Measurements from ENCODE around the gene ST7L. TPM values are rescaled to one million over a fixed set of nuclear protein-coding genes. Genes with fewer than 3 reads are reported as not detected.

Gene ST7L, protein sequence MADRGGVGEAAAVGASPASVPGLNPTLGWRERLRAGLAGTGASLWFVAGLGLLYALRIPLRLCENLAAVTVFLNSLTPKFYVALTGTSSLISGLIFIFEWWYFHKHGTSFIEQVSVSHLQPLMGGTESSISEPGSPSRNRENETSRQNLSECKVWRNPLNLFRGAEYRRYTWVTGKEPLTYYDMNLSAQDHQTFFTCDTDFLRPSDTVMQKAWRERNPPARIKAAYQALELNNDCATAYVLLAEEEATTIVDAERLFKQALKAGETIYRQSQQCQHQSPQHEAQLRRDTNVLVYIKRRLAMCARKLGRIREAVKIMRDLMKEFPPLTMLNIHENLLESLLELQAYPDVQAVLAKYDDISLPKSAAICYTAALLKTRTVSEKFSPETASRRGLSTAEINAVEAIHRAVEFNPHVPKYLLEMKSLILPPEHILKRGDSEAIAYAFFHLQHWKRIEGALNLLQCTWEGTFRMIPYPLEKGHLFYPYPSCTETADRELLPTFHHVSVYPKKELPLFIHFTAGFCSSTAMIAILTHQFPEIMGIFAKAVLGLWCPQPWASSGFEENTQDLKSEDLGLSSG
- 27.3 TPM for total RNA-seq

DNA sequence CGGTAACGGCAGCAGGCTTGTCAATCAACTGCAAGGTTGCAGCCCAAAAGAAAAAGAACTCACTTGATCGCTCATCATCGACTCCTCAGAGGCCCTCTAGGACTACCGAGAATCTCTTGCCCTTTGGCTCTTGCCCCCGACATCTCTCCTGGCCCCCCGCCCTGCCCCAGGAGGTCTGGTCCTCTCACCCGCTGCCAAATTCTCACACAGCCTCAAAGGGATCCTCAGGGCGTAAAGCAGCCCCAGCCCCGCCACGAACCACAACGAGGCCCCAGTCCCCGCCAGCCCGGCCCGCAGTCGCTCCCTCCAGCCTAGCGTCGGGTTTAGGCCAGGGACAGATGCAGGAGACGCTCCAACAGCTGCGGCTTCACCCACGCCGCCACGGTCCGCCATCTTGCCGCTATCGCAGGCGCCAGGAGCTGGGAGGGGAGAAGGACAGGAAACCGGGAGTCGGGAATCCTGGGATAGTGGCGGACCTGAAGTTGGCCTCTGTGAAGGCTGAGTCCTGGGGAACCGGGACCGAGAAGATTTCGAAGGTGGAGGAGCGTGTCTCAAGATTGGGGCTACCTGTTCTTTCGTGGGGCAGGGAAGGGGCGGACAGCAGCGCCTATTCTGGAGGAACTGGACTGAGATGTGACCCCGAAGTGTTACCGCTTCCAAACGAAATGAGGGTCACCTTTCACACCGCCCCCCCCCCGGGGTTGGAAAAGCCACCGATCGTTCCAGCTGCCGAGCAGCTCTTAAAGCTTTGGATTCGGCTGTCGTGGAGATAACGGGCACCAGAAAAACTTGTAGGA is at the start of gene ST7L:
Gene ST7L (minus strand): TSS at position 421 of the 797 bp plus-strand sequence. CDS start 28 bp downstream, at position 393.

DNA sequence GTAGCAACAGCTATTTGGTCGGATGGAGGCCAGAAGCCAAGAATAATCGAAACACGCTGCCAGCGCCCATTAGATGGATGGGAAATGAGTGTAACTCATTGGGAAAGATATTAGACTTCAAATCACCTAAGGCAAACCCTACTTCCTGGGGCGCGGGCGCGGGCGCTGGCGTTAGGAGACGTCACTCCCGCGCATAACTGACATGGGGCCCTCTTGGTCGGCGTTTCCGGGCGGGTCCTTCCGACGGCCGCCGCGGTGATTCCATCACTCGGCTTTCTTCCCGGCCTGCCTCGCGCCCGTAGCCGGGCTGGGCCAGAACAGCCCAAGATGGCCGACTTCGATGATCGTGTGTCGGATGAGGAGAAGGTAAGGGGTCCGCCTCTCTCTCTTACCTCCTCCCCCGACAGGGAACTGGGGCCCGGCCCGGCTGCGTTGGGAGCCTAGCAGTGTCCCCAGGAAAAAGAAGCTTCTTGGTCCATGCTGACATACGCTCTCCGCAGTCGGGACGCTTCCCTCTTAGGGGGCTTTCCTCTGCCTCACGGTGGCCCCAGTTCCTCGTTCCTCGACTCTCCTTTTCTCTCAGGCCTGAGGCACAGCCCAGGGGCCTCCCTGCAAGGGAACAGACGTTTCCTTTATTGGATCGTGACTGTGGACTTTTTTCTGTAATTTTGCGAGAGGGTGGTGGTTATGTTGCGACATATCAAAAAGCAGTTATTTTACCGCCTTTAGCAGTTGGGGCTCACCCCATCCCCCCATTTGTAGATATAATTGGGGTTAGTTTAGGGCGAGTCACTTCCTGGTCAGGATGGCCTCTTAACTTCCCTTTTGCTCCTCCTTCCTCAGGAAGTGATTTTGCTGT is 806 bp upstream of the ST7L start, which contains the start of gene CAPZA1:
Gene CAPZA1 (plus strand): TSS at position 315 of the 859 bp plus-strand sequence. CDS start 13 bp downstream, at position 328.

DNA sequence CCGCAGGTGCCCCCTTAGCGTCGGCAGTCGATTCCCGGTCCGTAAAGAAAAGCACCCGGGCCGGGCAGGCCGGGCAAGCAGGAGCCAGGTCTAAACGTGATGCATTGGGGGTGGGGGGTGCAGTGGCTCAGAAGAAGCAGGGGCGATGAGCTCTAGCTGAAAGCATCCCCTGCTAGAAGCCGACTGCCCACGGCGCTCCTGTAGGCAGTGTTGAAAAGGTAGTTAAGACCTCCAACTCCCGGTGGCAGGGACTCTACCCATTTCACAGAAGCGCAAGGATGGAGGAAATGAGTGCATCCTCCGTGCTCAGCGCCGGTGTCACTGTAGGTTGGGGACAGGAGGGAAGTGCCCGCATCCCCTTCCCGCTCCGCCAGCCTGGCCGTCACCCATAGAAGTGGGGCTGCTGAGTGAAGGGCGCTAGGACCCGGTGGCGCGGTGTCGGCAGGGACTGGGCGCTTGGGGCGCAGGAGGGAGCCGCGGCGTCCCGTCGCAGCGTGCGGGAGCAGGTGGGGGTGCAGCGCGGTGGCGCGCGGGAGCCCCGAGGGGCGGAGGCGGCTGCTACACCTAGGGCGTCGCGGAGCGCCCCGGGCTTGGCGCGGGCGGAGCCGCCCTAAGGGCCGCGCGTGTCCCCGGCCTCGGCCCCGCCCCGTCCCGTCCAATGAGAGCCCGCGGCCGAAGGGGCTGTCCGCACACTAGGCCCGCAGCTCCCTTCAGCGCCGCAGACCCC is 110.5 kb downstream of the ST7L start, which contains the start of gene WNT2B:
Gene WNT2B (plus strand): TSS at position 688 of the 727 bp plus-strand sequence. CDS start 298 bp downstream, outside the sequence.

Small RNA genes within 50 kb of the gene (small RNA-seq; reads per million reads assigned to genes)
- not detected for gene RNU7-70P (ENCODE audit: low replicate concordance)

Other genes starting within 250 kb of the ST7L start
- gene CTTNBP2NL, start 222.9 kb downstream of the ST7L start, total RNA-seq: 17.0 TPM
- 8.5 TPM for gene WNT2B, start 110.2 kb downstream of the ST7L start, total RNA-seq
- 84.9 TPM for gene CAPZA1, start 691 bp upstream of the ST7L start, total RNA-seq
- 54.4 TPM for gene MOV10, start 55.5 kb upstream of the ST7L start, total RNA-seq
- 145 TPM for gene RHOC, start 88.0 kb upstream of the ST7L start, total RNA-seq
- gene PPM1J, start 96.2 kb upstream of the ST7L start, total RNA-seq: 2.3 TPM